Activated naive CD4-positive, alpha-beta T cell treated with anti-CD3 and anti-CD28 coated beads, Interleukin-2, amount 50 U/mL, for 72 hours (primary cell): ENCODE data around the gene CTU2. TPM values are rescaled to one million over a fixed set of nuclear protein-coding genes. Genes with fewer than 3 reads are reported as not detected.

Experiments
- ATAC-seq, 2 donors: fragments of 150-1000 bp; cut with Tn5 transposase; 2 replicates each; pipeline ENCODE4 v1.10.0; 2021; ENCODE audit warnings: mild to moderate bottlenecking in 2 of 2, moderate library complexity in 2 of 2
- DNase-seq, 2 donors: peaks; one replicate each; pipeline ENCODE4 v3.0.0; 2021 to 2022; ENCODE audit warnings: low spot score in 2 of 2
- H3K27ac Mint-ChIP-seq, 2 donors: one replicate each; pipeline ENCODE4 v1.8.0; 2022; ENCODE audit warnings: mild to moderate bottlenecking in 2 of 2, mixed read lengths in 2 of 2
- H3K36me3 Mint-ChIP-seq, 2 donors: one replicate each; pipeline ENCODE4 v1.8.0; 2022; ENCODE audit warnings: mixed read lengths in 2 of 2
- H3K9me3 Mint-ChIP-seq, 2 donors: one replicate each; pipeline ENCODE4 v1.8.0; 2022; ENCODE audit warnings: mixed read lengths in 2 of 2
- total RNA-seq, 2 donors: library from RNA; stranded (reverse); gene quantifications; one replicate each; pipeline ENCODE4 v1.2.3, GENCODE V29; 2022

CTU2 gene
- total RNA-seq, 2 donors from 2014 or later, result 32.2 to 35.5 TPM

DNA sequence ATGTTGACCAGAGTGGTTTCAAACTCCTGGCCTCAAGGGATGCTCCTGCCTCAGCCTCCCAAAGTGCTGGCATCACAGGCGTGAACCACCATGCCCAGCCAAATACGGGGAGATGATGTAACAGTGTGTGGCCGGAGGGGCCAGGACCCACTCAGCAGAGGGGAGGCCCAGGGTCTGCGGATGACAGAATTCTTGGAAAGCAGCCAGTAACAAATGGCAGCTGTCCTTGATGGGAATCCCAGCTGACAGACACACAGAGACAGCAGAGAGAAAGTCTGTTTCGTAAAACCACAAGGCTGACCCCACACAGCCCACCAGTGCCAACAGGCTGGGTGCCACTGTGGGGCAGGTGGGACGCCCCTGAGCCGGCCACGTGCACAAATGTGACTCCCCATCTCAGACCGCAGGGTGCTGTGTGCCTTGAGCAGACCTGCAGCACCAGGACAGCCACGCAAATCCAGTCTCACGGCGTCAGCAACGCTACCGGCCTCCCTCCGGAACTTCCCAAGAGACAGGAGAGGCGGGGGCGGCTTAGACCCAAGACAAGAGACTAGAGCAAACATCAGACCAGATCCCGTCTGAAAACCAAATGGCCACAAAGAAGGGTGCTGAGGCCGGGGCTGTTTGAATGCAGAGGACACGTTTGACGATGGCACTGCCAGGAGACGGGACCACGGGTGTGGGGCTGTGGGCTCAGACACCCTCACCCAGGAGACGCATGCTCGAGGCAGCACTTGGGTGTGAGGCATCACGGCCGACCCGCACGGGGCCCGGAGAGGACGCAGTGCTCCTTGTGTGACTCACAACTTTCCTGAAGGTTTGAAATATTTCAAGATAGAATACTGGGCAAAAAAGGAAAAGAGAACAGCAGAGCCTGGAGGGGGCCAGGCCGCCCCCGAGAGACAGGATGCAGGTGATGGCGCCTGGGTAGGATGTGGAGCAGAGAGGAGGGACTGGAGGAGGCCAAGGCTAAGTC, 24.6 kb downstream of the CTU2 start:
- Mint-ChIP-seq H3K36me3 (peaks cover 0 to 4% of the 10 kb centered on the region in 2 donors), H3K9me3 (no peaks in the 10 kb centered on the region), H3K27ac (peak overlapping the region in 1 of 2 donors; percentile 57)
- ATAC-seq, result no peak
- DNase-seq, result no peak

DNA sequence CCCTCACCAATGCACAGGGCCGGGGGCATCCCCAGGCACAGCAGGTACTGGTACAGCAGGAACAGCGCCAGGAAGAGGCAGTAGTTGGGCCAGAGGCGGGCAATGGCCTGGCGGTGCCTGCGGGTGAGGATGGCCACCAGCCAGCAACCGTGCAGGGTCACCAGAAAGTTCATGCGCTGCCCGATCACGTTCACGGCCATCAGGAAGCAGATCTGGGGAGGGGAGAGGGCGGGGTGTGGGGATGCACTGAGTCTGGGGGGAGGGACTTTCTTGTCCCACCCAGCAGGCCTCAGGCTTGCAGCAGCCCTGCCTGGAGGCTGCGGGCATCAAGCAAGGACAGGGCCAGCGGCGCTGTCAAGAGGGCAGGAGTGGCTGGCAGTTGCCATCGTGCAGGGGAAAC, 25.4 kb downstream of the CTU2 start:
- DNase-seq (no peak), ATAC-seq (no peak)
- Mint-ChIP-seq H3K9me3 (no peaks in the 10 kb centered on the region), H3K27ac (no peak overlapping the region), H3K36me3 (peaks cover 0 to 4% of the 10 kb centered on the region in 2 donors)

DNA sequence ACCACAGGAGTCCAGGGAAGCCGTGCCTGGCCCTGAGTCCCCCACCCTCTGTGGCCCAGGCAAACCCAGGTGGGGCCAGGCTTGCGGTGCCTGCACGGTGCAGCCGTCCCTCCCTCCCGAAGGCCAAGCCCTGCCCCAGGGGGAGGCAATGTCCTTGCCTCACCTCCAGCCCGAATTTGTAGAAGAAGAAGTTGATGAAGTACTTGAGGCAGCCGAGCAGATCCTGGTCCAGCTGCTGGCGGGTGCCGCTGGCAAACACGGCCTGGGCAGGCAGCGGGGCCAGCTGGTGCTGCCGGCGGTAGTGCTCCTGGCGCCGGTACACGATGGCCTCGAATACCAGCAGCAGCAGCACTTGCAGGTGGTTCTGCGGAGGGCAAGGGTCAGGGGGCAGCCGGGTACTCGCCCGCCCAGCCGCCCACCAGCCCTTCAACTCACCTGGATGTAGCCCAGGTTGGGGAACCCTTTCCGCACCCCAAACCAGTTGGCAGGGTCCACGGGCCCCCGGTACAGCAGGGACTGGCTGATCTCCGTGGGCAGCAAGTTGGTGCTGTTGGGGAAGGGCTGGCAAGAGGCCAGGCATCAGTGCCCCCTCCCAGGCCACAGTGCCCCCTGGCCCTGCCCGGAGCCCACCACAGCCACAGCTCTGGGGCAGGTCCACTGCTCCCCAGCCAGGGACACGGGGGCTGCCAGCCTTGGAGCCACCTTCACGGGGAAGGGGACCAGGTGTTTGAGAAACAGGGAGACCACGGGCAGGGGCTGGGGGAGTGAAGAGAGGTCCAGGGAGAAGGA, 26.1 kb downstream of the CTU2 start:
- peaks cover 0 to 4% of the 10 kb centered on the region in 2 donors for H3K36me3 Mint-ChIP-seq
- DNase-seq (no peak), ATAC-seq (no peak)
- H3K27ac Mint-ChIP-seq, result no peak overlapping the region
- no peaks in the 10 kb centered on the region for H3K9me3 Mint-ChIP-seq

DNA sequence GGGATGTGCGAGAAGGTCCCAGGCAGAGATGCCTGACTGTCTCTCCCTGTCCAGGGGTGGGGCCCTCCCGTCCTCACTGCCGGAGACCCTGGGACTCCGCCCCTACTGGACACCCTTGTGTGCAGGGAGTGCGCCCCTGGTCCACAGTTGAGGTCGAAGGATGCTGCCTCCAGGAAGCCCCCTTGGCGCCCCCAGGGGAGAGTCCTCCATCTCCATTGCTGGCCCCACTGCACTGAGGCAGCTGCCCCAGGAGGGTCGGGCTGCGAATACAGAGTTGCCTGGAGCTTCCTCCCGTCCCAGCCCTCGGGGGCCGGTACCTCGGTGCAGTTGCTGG, 26.6 kb downstream of the CTU2 start:
- H3K27ac Mint-ChIP-seq, result no peak overlapping the region
- no peak for DNase-seq
- ATAC-seq, result no peak
- H3K36me3 Mint-ChIP-seq, result peaks cover 0 to 4% of the 10 kb centered on the region in 2 donors
- H3K9me3 Mint-ChIP-seq, result no peaks in the 10 kb centered on the region

DNA sequence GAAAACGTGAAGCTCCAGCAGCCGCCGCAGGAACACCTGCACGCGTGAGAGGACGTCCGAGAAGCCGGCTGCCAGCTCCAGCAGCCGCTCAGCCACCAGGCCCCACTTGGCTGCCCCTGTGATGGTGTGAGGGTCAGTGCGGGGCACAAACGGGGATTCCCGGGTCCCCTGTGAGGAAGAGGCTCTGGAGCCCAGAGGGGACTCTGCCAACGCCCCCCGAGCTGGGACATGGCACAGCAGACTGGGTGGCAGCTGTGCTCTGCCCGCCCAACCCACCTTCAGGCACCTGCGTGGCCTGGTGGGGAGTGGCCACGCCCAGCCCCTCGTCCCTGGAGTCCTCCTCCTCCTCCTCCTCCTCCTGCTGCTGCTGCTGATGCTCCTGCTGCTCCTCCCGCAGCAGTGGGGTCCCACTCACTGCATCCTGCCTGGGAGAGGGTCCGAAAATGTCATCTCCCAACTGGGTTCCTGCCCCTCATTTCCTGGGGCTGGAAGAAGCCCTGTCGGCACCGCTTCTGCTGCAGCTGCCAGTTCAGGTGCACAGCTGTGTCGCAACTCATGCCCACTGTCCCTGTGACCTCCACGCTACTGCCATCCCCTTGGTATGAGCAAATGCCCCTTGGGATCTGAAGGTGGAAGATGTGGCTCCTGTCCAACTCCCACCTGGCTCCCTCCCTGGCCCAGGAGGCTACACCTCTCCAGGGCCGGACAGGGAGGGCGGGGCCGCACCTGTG, 27.5 kb downstream of the CTU2 start:
- DNase-seq (no peak), ATAC-seq (no peak)
- Mint-ChIP-seq H3K36me3 (peaks cover 0 to 4% of the 10 kb centered on the region in 2 donors), H3K9me3 (no peaks in the 10 kb centered on the region), H3K27ac (no peak overlapping the region)

DNA sequence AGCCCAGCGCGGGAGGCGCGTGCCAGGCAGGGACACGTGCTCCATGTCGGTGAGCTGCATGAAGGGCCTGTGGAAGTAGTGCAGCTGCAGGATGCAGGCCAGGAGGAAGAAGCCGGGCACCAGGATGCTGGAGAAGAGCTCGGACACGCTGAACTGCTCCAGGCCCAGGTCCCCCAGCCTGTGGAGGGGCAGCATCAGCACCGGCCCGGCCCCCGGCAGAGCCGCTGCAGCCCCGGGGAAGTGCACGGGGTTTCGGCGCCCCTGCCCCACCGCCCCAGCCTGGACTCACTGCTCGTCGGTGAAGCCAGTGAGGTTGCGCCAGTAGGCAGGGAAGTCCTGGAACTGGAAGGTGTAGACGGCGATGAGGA, 28.0 kb downstream of the CTU2 start:
- ATAC-seq (no peak), DNase-seq (no peak)
- H3K9me3 Mint-ChIP-seq, result no peaks in the 10 kb centered on the region
- no peak overlapping the region for H3K27ac Mint-ChIP-seq
- H3K36me3 Mint-ChIP-seq, result peaks cover 0 to 4% of the 10 kb centered on the region in 2 donors

DNA sequence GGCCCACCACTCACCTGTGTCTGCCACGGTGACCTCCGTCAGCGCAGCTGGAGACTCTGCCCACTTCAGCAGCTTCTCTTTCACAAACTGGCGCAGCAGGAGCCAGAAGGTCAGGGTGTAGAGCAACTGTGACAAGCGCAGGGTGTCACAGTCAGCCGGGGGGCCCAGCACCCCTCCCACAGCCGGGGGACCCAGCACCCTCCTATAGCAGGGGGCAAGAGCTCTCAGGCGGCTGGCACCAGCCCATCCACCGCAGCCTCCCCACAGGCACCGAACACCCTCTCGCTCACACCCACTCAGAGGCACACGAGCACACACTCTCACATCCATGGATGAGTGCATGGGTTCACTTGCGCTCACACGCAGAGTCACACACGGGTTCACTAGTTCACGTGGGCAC, 28.8 kb downstream of the CTU2 start:
- ATAC-seq, result no peak
- DNase-seq, result no peak
- H3K27ac Mint-ChIP-seq, result no peak overlapping the region
- no peaks in the 10 kb centered on the region for H3K9me3 Mint-ChIP-seq
- H3K36me3 Mint-ChIP-seq, result peaks cover 0 to 4% of the 10 kb centered on the region in 2 donors

DNA sequence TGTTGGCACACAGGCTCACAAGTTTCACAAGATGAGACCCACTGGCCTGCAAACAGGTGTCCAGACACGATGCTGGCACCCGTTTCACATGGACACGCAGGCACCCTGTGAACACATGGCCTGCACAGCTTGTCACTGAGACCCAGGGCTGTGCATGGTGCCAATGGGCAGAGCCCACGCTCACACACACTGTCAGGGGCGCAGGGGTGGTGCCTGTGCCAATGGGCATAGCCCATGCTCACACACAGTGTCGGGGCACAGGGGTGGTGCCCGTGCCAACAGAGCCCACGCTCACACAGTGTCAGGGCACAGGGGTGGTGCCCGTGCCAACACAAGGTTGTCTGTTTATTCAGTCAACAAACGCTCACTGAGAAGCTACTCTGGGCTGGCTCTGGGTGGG, 29.3 kb downstream of the CTU2 start:
- ATAC-seq (no peak), DNase-seq (no peak)
- Mint-ChIP-seq H3K27ac (no peak overlapping the region), H3K36me3 (peaks cover 0 to 4% of the 10 kb centered on the region in 2 donors), H3K9me3 (no peaks in the 10 kb centered on the region)

DNA sequence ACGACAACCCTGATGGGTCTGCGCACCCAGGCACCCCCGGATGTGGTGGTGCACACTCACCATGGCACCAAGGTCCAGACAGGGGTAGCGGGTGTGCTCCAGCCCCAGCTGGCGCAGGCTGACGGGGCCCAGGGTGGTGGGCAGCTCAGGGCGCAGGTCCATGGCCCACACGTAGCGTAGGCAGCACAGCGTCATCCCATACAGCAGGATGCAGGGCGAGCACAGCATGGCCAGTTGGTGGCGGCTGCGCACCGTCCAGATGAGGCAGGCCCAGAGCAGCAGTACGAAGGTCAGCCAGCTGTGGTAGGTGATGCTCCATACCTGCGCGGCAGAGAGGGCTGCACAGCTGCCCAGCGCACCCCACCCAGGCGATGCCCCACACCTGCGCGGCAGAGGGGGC, 29.8 kb downstream of the CTU2 start:
- Mint-ChIP-seq H3K36me3 (peaks cover 0 to 3% of the 10 kb centered on the region in 2 donors), H3K9me3 (no peaks in the 10 kb centered on the region), H3K27ac (no peak overlapping the region)
- ATAC-seq (no peak), DNase-seq (no peak)

DNA sequence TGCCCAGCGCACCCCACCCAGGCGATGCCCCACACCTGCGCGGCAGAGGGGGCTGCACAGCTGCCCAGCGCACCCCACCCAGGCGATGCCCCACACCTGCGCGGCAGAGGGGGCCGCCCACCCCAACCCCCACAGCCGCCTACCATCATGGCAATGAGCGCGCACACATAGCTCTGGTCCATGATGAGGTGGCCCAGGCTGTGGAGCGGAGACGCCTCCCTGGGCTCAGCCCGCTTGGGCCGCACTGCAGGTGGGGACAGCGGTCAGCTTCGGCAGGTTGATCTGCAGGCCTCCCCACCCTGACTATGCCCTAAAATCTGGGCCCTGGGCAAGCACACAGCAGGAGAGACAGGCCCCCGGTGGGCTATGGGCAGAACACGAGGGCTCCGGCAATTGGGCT, 30.2 kb downstream of the CTU2 start:
- no peaks in the 10 kb centered on the region for H3K9me3 Mint-ChIP-seq
- no peak for ATAC-seq

DNA sequence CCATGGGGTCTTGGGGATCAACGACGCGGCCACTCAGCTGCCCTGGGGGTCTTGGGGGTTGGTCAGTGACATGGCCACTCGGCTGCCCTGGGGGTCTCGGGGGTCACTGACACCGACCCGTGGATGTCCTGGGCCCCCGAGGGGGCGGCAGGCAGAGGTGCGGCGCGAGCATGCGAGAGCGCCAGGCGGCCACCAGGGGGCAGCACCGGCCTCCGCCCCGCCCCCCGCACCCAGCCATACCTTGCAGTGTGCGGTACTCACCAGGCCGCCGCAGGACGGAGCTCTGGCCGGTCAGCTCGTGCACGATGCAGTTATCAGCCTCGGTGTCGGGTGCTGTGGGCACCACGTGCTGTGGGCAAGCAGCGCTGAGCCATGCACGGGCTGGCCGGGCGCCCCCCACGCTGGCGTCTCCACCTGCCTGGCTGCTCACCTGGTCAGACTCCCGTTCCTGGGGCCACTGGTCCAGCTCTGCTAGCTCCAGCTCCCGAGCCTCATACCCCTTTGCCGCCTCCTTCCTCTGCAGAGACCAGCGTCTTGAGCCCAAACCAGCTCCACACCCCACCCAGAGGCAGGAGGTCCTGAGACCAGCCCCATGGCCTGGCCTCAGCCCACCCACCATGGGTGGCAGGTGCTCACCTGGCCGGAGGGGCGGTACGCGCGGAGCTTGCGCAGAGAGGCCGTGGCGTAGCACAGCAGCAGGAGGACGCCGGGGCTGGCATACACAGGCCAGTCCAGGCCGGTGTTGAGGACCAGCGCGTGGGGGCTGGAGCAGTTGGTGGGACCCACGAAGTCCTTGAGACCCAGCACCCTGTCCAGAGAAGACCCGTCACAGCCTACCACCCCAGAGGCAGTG, 31.2 kb downstream of the CTU2 start:
- Mint-ChIP-seq H3K9me3 (no peaks in the 10 kb centered on the region), H3K27ac (no peak overlapping the region), H3K36me3 (no peaks in the 10 kb centered on the region)
- ATAC-seq (peak; percentile 90 to 92), DNase-seq (peak; percentile 72)

More for the DNA sequence above, 30.2 kb downstream of the CTU2 start:
- no peak for DNase-seq
- H3K27ac Mint-ChIP-seq, result no peak overlapping the region
- no peaks in the 10 kb centered on the region for H3K36me3 Mint-ChIP-seq

DNA sequence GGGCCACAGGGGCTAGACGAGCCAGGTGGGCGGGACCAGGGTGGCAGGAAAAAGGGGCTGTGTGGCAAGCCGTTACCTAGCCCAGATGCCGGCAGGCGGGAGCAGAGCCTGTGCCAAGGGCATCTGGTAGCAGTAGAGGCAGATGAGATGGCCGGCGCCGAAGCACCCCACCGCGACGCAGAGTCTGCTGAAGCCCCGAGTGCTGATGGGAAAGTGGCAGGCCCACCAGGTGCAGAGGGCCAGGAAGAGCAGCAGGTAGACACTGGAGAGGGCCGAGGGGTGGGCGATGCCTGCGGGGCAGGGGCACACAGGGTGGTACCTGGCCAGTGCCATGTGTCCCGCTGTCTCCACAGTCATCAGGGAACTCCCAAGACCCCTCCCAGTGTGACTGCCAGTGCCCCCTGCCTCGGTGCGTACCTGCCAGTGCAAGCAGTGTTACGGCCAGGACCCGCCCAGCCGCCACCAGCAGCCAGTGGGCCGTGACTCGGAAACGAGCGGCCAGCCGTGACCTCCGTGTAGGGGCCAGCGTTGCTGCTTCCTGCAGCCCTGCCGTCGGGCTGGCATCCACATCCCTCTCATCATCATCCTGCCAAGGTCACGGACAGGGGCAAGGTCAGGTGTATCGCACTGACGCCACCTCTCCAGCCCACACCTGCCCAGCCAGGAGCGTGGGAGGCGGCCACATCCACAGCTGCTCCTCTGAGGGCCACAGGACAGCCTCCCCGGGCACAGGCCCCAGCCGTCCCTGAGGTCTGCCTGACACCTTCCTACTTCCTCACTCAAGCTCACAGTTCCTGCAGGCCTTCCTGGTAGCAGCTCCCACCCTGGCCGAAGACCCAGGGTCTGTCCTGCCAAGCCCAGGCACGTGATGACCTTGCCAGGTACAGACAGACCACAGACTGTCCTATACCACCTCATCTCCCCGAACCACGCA, 32.1 kb downstream of the CTU2 start:
- no peak overlapping the region for H3K27ac Mint-ChIP-seq

DNA sequence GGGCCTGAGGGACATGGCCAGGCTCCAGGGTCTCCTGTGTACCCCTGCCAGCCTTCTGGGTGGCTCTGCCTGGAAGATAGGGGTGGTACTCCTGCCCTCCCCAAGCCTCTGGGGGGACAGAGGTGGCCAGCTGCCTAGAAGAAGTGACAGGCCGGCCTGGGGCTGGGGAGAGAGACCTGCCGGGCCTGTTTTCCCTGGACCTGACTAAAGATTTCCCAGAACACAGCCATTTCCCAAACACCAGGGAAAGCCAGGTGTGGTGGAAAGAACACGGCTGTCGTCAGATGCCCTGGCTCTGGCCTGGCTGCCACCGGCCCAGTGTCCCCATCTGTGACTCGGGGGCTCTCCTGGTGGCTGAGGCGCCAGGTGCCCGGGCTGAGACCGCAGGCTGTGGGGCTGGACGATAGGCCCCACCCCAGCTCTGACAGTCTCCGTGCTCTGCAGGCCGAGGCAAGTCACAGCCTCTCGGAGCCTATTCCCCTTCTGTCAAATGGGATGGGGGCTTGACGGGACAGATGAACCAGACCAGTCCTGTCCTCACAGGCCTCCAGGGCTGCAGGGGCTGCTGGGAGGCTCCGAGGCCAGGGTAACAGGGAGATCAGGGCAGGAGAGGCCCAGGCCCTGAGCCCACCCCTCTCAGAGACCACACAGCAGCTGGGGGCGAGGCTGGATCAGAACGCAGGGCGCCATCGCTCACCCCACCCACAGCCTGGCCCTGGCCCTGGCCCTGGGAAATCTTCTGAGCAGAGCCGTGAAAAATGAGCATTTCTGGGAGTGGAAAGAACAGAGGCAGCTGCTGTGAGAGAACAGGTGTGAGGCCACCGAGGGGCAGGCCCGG, 33.1 kb downstream of the CTU2 start:
- DNase-seq (no peak), ATAC-seq (no peak)
- Mint-ChIP-seq H3K27ac (no peak overlapping the region), H3K9me3 (no peaks in the 10 kb centered on the region), H3K36me3 (no peaks in the 10 kb centered on the region)

More for the DNA sequence above, 32.1 kb downstream of the CTU2 start:
- no peaks in the 10 kb centered on the region for H3K36me3 Mint-ChIP-seq
- ATAC-seq, result no peak
- DNase-seq, result no peak
- no peaks in the 10 kb centered on the region for H3K9me3 Mint-ChIP-seq

DNA sequence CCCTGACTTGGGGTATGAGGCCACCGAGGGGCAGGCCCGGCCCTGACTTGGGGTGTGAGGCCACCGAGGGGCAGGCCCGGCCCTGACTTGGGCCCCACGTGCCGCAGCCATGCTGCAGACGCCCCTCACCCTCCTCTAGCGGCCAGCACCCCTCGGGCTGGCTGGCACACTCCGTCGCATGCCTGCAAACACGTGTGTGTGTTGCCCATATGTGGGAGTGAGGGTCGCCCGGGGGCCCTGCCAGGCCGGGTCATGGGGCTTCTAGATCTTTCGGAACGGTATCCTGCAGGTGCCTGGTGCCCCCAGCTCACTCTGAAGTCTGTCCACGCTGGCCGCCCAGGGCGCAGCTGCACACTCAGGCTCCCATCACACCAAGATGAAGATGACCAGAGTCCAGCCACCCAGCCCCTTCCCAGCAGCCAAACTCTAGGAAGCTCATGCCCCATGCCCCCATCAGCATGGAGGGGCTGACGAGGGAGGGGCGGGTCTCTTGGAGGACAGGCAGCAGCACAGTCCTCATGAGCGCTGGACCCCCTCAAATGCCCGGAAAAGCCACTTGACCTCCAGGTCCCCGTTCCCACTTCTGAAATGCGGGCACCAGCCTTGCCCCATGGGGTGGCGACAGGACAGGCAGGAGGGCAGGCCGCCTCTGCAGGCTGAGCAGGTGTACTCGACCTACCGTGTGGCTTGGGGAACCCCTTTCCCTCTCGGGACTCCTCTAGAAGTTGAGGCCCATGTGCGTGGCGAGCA, 33.8 kb downstream of the CTU2 start:
- ATAC-seq (no peak), DNase-seq (no peak)
- Mint-ChIP-seq H3K9me3 (no peaks in the 10 kb centered on the region), H3K27ac (no peak overlapping the region), H3K36me3 (no peaks in the 10 kb centered on the region)
